Stomach smooth muscle (tissue), 2 donors: Measurements from ENCODE around the gene ASZ1.

Source experiments
- H3K27ac ChIP-seq: one replicate; pipeline ENCODE4 v1.7.0; 2013; ENCODE audit warnings: mild to moderate bottlenecking, low read length, inconsistent platforms
- H3K27me3 ChIP-seq, 2 donors: one replicate each; pipeline ENCODE4 v1.7.0; 2013; ENCODE audit warnings: low read length in 2 of 2; ENCODE audit not compliant: insufficient read depth in 2 of 2, control insufficient read depth in 1 of 2
- H3K36me3 ChIP-seq, 2 donors: one replicate each; pipeline ENCODE4 v1.7.0; 2013; ENCODE audit warnings: low read length in 2 of 2; ENCODE audit not compliant: control insufficient read depth in 2 of 2, insufficient read depth in 2 of 2
- H3K4me1 ChIP-seq: one replicate; pipeline ENCODE4 v1.7.0; 2013; ENCODE audit warnings: low read length; ENCODE audit not compliant: control insufficient read depth, insufficient read depth
- H3K4me3 ChIP-seq, 2 donors: one replicate each; pipeline ENCODE4 v1.7.0; 2013; ENCODE audit warnings: low read length in 2 of 2
- H3K9ac ChIP-seq, 2 donors: one replicate each; pipeline ENCODE4 v1.7.0; 2013; ENCODE audit warnings: low read length in 2 of 2, mild to moderate bottlenecking in 1 of 2
- H3K9me3 ChIP-seq, 2 donors: one replicate each; pipeline ENCODE4 v1.7.0; 2013; ENCODE audit warnings: low read length in 2 of 2; ENCODE audit not compliant: control insufficient read depth in 2 of 2
- donor health status: healthy.
- donor health status: Pancreatic carcinoma.

ASZ1 gene

DNA sequence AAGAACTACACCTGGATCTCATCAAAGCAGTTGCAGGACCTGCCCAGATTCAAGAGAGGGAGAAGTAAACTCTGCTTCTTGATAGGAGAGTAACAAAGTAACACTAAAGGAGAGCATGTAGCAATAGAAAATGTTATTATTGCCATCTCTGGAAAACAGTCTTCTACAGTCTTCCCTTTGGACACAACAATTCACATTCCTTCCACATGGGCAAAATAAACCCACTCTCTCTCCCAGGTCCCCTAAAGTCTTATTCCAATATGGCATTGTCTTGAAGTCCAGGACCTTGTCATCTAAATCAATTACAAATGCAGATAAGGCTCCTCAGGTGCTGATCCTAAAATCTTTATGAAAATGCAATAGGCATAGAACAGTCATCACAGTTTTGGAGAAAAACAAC is 94.1 kb downstream of the ASZ1 start:
- Histone ChIP-seq H3K4me1 (no peaks in the 10 kb centered on the region), H3K9ac (no peak overlapping the region), H3K9me3 (peaks cover 2 to 3% of the 10 kb centered on the region in 2 donors), H3K36me3 (no peaks in the 10 kb centered on the region), H3K4me3 (no peak overlapping the region), H3K27ac (no peak overlapping the region), H3K27me3 (no peaks in the 10 kb centered on the region)

DNA sequence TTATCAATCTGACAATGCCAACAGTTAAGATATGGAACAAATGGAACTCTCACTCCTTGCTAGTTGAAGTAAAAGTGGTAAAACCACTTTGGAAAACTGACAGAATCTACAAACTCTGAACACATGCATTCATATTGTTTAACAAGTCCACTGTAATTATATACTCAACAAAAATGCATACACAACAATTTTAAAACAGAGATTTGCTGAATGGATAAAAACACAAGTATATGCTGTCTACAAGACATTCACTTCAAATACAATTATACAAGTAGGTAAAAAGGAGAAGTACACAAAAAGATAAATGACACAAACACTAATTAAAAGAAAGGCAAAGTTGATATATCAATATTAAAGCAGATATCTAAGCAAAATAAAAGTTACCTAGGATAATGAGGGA is 95.3 kb downstream of the ASZ1 start:
- Histone ChIP-seq H3K27me3 (no peaks in the 10 kb centered on the region), H3K9me3 (peaks cover 2 to 3% of the 10 kb centered on the region in 2 donors), H3K27ac (no peak overlapping the region), H3K9ac (no peak overlapping the region), H3K4me1 (no peaks in the 10 kb centered on the region), H3K4me3 (no peak overlapping the region), H3K36me3 (no peaks in the 10 kb centered on the region)

- H3K9me3 ChIP-seq, result peaks cover 2 to 3% of the 10 kb centered on the region in 2 donors
- H3K4me3 ChIP-seq, result no peak overlapping the region
- H3K9ac ChIP-seq, result no peak overlapping the region
- H3K27me3 ChIP-seq, result peaks cover 22 to 28% of the 10 kb centered on the region in 2 donors
- H3K4me1 ChIP-seq, result peaks cover 17% of the 10 kb centered on the region
- H3K27ac ChIP-seq, result no peak overlapping the region
- H3K36me3 ChIP-seq, result no peaks in the 10 kb centered on the region
Observed at GRCh38 chr7:117325836-117326235, 101.5 kb downstream of the ASZ1 start.

- H3K27ac ChIP-seq, result no peak overlapping the region
- H3K36me3 ChIP-seq, result no peaks in the 10 kb centered on the region
- no peak overlapping the region for H3K4me3 ChIP-seq
- peaks cover 24 to 28% of the 10 kb centered on the region in 2 donors for H3K27me3 ChIP-seq
- H3K9me3 ChIP-seq, result peaks cover 2% of the 10 kb centered on the region in 2 donors
- peaks cover 17% of the 10 kb centered on the region for H3K4me1 ChIP-seq
- H3K9ac ChIP-seq, result no peak overlapping the region
Observed at GRCh38 chr7:117324960-117325359, 102.3 kb downstream of the ASZ1 start.

DNA sequence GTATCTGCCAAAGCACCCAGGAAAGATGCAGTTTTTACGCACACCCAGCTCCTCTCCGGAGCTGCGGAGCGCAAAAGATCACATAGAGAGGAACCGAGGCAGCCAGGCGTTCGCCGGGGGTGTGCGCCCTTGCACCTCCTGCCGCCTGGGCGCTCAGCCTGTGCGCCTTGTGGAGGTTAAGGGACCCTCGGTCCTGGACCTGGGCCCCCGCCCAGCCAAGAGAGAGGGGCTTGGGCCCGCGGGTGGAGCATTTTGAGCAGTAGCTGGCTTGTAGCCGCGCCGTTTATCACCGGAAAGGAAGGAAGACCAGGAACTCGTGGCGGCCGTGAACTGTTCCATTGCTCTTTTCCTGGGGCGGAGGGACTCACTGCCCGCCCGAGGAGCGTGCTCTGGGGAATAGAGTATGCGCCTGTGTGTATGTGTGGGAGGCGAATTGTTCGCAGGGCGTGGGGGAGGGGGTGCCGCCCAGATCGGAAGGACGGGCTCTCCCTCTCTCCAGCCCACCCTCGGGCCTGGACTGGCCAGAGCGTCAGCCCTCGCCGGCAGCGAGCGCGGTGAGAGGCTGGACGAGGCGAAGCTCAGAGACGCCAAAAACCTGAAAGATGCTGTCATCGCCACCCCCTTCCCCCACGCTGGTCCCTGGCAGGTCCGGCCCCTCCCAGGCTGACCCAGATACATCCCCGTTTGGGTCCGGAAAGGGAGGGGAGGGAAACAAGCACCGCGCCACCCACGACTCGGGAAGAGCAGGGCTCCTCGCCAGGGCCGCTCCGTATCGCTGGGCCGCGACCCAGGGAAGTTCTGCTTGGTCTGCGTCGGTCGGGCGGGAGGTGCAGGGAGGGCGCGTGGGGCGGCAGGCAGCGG is 103.2 kb downstream of the ASZ1 start:
- H3K9me3 ChIP-seq, result no peaks in the 10 kb centered on the region
- no peak overlapping the region for H3K9ac ChIP-seq
- no peaks in the 10 kb centered on the region for H3K36me3 ChIP-seq
- H3K27ac ChIP-seq, result no peak overlapping the region
- H3K4me1 ChIP-seq, result peaks cover 17% of the 10 kb centered on the region
- H3K4me3 ChIP-seq, result peak overlapping the region; percentile 55 to 67
- H3K27me3 ChIP-seq, result peaks cover 24 to 28% of the 10 kb centered on the region in 2 donors

DNA sequence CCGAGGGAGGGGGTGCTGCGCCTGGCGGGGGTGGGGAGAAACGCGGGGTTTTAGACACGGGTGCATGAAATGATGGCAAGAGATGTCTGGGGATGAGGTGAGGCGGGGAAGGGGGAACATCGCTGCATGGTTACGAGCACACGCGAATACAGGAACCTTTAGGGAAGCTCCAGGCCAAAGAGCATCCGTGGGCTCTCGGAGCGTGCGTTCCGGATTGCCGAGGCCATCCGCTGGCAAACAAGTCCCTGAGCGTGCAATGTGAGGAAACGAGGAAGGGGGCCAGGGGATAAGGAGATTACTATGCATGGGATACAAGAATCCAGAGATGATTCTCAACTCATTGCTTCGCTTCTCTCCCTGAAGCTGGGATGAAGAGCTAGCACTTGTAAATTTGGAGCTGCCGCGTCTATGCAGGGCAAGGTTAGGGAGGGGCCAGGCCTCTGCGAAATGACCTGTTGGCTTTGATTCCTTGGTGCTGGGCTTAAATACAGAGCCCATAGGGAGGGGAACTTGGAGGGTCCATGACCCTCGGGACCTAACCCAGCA is 103.9 kb downstream of the ASZ1 start:
- Histone ChIP-seq H3K27ac (no peak overlapping the region), H3K4me1 (peaks cover 17% of the 10 kb centered on the region), H3K9me3 (no peaks in the 10 kb centered on the region), H3K4me3 (peak overlapping the region; percentile 55 to 67), H3K36me3 (no peaks in the 10 kb centered on the region), H3K9ac (no peak overlapping the region), H3K27me3 (peaks cover 24 to 28% of the 10 kb centered on the region in 2 donors)

GRCh38 chr7:117322741-117323304 is 104.5 kb downstream of the ASZ1 start, which contains the start of gene WNT2:
WNT2 (minus strand) TSS chr7:117323058; CDS start chr7:117322989, 69 bp downstream.
- no peaks in the 10 kb centered on the region for H3K9me3 ChIP-seq
- H3K9ac ChIP-seq, result no peak within 1 kb of the TSS
- H3K36me3 ChIP-seq, result no peaks in the 10 kb centered on the region
- peak within 1 kb of the TSS; percentile 55 to 67 for H3K4me3 ChIP-seq
- H3K27ac ChIP-seq, result no peak within 1 kb of the TSS
- peaks cover 24 to 28% of the 10 kb centered on the region in 2 donors for H3K27me3 ChIP-seq
- H3K4me1 ChIP-seq, result peaks cover 17% of the 10 kb centered on the region

DNA sequence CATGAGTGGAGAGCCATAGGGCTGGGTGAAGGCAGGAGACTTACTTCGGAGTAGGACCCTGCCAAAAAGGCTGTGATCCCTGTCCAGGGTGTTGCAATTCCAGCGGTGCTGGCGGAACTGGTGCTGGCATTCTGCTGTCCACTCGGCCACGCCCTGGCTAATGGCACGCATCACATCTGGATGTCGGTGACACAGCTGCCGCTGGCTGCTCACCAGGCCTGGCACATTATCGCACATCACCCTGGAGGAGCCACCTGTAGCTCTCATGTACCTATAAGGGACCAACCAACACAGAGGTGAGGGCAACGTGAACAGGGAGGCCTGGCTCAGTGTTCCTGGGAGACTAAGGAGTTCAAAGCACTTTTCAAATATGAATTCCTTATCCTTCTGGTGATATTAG is 106.8 kb downstream of the ASZ1 start:
- H3K27ac ChIP-seq, result no peak overlapping the region
- H3K4me3 ChIP-seq, result no peak overlapping the region
- H3K4me1 ChIP-seq, result peaks cover 17% of the 10 kb centered on the region
- peaks cover 24 to 28% of the 10 kb centered on the region in 2 donors for H3K27me3 ChIP-seq
- no peaks in the 10 kb centered on the region for H3K9me3 ChIP-seq
- H3K36me3 ChIP-seq, result no peaks in the 10 kb centered on the region
- H3K9ac ChIP-seq, result no peak overlapping the region

DNA sequence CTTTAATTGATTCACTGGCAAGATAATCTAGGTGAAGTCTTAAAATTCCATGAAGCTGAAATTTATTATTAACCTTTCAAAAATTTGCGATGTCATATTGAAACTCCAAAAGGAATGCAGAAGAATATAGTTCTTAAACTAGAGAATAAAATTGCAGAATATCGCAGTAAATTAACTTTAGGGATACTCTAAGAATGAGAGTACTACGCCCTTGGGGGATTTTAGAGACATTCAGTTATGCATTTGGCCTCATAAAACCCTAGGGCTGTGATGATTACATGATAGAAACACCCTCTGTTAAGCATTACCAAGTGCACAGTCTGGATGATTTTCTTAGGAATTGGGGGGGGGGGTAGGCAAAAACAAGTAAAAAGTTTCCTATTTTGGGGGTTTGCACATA is 108.1 kb downstream of the ASZ1 start:
- Histone ChIP-seq H3K36me3 (no peaks in the 10 kb centered on the region), H3K4me1 (peaks cover 15% of the 10 kb centered on the region), H3K9me3 (no peaks in the 10 kb centered on the region), H3K27ac (no peak overlapping the region), H3K4me3 (no peak overlapping the region), H3K27me3 (peaks cover 21% of the 10 kb centered on the region in 2 donors), H3K9ac (no peak overlapping the region)

- no peak overlapping the region for H3K27ac ChIP-seq
- no peaks in the 10 kb centered on the region for H3K9me3 ChIP-seq
- H3K36me3 ChIP-seq, result no peaks in the 10 kb centered on the region
- H3K4me1 ChIP-seq, result no peaks in the 10 kb centered on the region
- H3K27me3 ChIP-seq, result no peaks in the 10 kb centered on the region
- H3K4me3 ChIP-seq, result no peak overlapping the region
- no peak overlapping the region for H3K9ac ChIP-seq
Observed at GRCh38 chr7:117313582-117313981, 113.7 kb downstream of the ASZ1 start.
